Neural cell (in vitro differentiated cells): ENCODE results near the gene BANP. TPM values are rescaled to one million over a fixed set of nuclear protein-coding genes. Genes with fewer than 3 reads are reported as not detected.

Source experiments
- H2AFZ ChIP-seq: fragments of 200-600, 300-800 bp; sonication (generic), shearing (Covaris generic); 2 replicates; pipeline ENCODE4 v1.6.0; 2014; ENCODE audit warnings: low read depth, mild to moderate bottlenecking, antibody characterized with exemption, low read length, moderate library complexity
- H3F3A ChIP-seq: fragments of 200-600 bp; shearing (Covaris generic); 2 replicates; pipeline ENCODE4 v1.6.1; 2016; ENCODE audit warnings: mild to moderate bottlenecking, moderate library complexity, mixed read lengths, antibody characterized with exemption, low read length; ENCODE audit not compliant: insufficient read depth, poor library complexity, severe bottlenecking
- H3K27ac ChIP-seq: fragments of 200-600, 300-800 bp; sonication (generic), shearing (Covaris generic); 2 replicates; pipeline ENCODE4 v1.5.1; 2014; ENCODE audit warnings: mild to moderate bottlenecking, low read length, moderate library complexity
- H3K27me3 ChIP-seq: fragments of 300-800, 200-600 bp; sonication (generic), shearing (Covaris generic); 2 replicates; pipeline ENCODE4 v1.6.0; 2014; ENCODE audit warnings: mild to moderate bottlenecking, low read depth, low read length, moderate library complexity; ENCODE audit not compliant: insufficient read depth
- H3K36me3 ChIP-seq: fragments of 300-800, 200-600 bp; sonication (generic), shearing (Covaris generic); 2 replicates; pipeline ENCODE4 v1.5.1; 2014; ENCODE audit warnings: mild to moderate bottlenecking, antibody characterized with exemption, low read length, moderate library complexity; ENCODE audit not compliant: insufficient read depth
- H3K4me2 ChIP-seq: fragments of 300-800, 200-600 bp; sonication (generic), shearing (Covaris generic); 2 replicates; pipeline ENCODE4 v1.6.0; 2014; ENCODE audit warnings: mild to moderate bottlenecking, low read length
- H3K4me3 ChIP-seq: fragments of 300-800, 200-600 bp; sonication (generic), shearing (Covaris generic); 2 replicates; pipeline ENCODE4 v1.5.1; 2014; ENCODE audit warnings: mild to moderate bottlenecking, low read length, moderate library complexity
- H3K79me2 ChIP-seq: fragments of 200-600 bp; shearing (Covaris generic); replicated peaks from 2 replicates; pipeline ENCODE4 v1.6.0; 2014; ENCODE audit warnings: mild to moderate bottlenecking, low read length, moderate library complexity; ENCODE audit not compliant: insufficient read depth
- H3K9ac ChIP-seq: fragments of 300-800, 200-600 bp; sonication (generic), shearing (Covaris generic); 2 replicates; pipeline ENCODE4 v1.6.1; 2016; ENCODE audit warnings: mild to moderate bottlenecking, low read length, mixed read lengths
- H3K9me2 ChIP-seq: fragments of 200-600 bp; shearing (Covaris generic); 2 replicates; pipeline ENCODE4 v1.6.1; 2016; ENCODE audit warnings: mild to moderate bottlenecking, low read length, mixed read lengths; ENCODE audit not compliant: insufficient read depth
- H3K9me3 ChIP-seq: fragments of 200-600, 300-800 bp; sonication (generic), shearing (Covaris generic); 2 replicates; pipeline ENCODE4 v1.6.1; 2016; ENCODE audit warnings: mild to moderate bottlenecking, mixed run types, low read length, moderate library complexity, mixed read lengths
- H4K20me1 ChIP-seq: fragments of 200-600 bp; shearing (Covaris generic); 2 replicates; pipeline ENCODE4 v1.6.1; 2016; ENCODE audit warnings: mild to moderate bottlenecking, mixed run types; ENCODE audit not compliant: insufficient read depth
- EP300 ChIP-seq: fragments of 450-650 bp; conservative IDR thresholded peaks from 2 replicates; pipeline ENCODE4 v1.6.1; 2014; ENCODE audit warnings: antibody characterized with exemption, mild to moderate bottlenecking, moderate library complexity; ENCODE audit not compliant: poor library complexity, severe bottlenecking
- EZH2 ChIP-seq: fragments of 200-600, 300-800 bp; shearing (Covaris generic), sonication (generic); IDR thresholded peaks from 2 replicates; pipeline ENCODE4 v1.6.1; 2014; ENCODE audit warnings: antibody characterized with exemption, low read length, borderline replicate concordance, mild to moderate bottlenecking; ENCODE audit not compliant: insufficient read depth, poor library complexity, severe bottlenecking
- MXI1 ChIP-seq: fragments of 450-650 bp; conservative IDR thresholded peaks from 2 replicates; pipeline ENCODE4 v1.6.1; 2014; ENCODE audit warnings: antibody characterized with exemption, mild to moderate bottlenecking; ENCODE audit not compliant: poor library complexity, severe bottlenecking
- POLR2AphosphoS5 ChIP-seq: IDR thresholded peaks from 2 replicates; pipeline ENCODE4 v1.6.1; 2012
- RAD21 ChIP-seq: fragments of 450-650 bp; conservative IDR thresholded peaks from 2 replicates; pipeline ENCODE4 v1.6.1; 2014; ENCODE audit warnings: antibody characterized with exemption, mild to moderate bottlenecking, moderate library complexity
- SMC3 ChIP-seq: fragments of 450-650 bp; conservative IDR thresholded peaks from 2 replicates; pipeline ENCODE4 v1.6.1; 2014; ENCODE audit warnings: antibody characterized with exemption, mild to moderate bottlenecking, moderate library complexity; ENCODE audit not compliant: poor library complexity
- TAF1 ChIP-seq: IDR thresholded peaks from 2 replicates; pipeline ENCODE4 v1.6.1; 2012; ENCODE audit warnings: low read depth
- polyA plus RNA-seq: library from polyadenylated mRNA; depleted of rRNA; stranded (reverse); fragments of >200 nt; gene quantifications from 2 replicates; pipeline ENCODE4 v1.2.3, GENCODE V29; 2014
- TF ChIP-seq, protein P1 (sequence below): fragments of 450-650 bp; IDR thresholded peaks from 2 replicates; pipeline ENCODE4 v1.5.1; 2014; ENCODE audit warnings: antibody characterized with exemption, mild to moderate bottlenecking, moderate library complexity; ENCODE audit not compliant: poor library complexity, severe bottlenecking
- TF ChIP-seq, protein P2 (sequence below): IDR thresholded peaks from 2 replicates; pipeline ENCODE4 v1.6.1; 2012; ENCODE audit warnings: borderline replicate concordance

The BANP gene
- polyA plus RNA-seq, 1 donor from 2014 or later, result 20.6 TPM

DNA sequence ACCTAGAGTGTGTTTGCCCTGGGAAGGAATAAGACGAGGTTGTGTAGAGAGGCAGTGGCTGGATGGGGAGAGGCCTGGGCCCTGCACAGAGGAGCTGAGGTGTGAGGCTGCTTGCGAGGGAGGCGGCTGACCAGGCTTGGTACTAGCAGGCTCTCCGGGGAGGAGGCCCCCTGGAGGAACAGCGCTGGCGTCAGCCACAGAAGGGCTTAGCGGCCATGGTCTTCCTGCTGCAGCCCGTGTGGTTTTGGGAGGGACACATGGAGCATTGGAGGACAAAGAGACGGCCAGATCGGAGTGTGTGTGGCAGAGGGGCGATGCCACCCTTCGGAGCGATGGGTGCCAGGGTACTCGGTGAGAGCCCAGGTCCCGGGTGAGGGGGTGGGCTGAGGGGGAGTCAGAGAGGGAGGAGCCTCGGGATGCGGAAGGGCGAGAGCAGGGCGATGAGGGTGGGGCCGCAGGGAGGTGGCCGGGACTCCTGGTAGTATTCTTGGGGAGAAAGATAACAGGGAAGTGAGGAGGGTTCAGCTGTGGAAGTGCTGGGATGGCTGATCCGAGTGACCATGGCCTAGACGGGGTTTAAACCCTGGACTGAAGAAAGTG is 8.3 kb downstream of the BANP start:
- TF ChIP-seq SMC3 (no peak), RAD21 (no peak), EP300 (no peak), TAF1 (no peak), POLR2AphosphoS5 (no peak), EZH2 (no peak), MXI1 (no peak)
- TF ChIP-seq, protein P1, sequence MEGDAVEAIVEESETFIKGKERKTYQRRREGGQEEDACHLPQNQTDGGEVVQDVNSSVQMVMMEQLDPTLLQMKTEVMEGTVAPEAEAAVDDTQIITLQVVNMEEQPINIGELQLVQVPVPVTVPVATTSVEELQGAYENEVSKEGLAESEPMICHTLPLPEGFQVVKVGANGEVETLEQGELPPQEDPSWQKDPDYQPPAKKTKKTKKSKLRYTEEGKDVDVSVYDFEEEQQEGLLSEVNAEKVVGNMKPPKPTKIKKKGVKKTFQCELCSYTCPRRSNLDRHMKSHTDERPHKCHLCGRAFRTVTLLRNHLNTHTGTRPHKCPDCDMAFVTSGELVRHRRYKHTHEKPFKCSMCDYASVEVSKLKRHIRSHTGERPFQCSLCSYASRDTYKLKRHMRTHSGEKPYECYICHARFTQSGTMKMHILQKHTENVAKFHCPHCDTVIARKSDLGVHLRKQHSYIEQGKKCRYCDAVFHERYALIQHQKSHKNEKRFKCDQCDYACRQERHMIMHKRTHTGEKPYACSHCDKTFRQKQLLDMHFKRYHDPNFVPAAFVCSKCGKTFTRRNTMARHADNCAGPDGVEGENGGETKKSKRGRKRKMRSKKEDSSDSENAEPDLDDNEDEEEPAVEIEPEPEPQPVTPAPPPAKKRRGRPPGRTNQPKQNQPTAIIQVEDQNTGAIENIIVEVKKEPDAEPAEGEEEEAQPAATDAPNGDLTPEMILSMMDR, result no peak
- TF ChIP-seq, protein P2, sequence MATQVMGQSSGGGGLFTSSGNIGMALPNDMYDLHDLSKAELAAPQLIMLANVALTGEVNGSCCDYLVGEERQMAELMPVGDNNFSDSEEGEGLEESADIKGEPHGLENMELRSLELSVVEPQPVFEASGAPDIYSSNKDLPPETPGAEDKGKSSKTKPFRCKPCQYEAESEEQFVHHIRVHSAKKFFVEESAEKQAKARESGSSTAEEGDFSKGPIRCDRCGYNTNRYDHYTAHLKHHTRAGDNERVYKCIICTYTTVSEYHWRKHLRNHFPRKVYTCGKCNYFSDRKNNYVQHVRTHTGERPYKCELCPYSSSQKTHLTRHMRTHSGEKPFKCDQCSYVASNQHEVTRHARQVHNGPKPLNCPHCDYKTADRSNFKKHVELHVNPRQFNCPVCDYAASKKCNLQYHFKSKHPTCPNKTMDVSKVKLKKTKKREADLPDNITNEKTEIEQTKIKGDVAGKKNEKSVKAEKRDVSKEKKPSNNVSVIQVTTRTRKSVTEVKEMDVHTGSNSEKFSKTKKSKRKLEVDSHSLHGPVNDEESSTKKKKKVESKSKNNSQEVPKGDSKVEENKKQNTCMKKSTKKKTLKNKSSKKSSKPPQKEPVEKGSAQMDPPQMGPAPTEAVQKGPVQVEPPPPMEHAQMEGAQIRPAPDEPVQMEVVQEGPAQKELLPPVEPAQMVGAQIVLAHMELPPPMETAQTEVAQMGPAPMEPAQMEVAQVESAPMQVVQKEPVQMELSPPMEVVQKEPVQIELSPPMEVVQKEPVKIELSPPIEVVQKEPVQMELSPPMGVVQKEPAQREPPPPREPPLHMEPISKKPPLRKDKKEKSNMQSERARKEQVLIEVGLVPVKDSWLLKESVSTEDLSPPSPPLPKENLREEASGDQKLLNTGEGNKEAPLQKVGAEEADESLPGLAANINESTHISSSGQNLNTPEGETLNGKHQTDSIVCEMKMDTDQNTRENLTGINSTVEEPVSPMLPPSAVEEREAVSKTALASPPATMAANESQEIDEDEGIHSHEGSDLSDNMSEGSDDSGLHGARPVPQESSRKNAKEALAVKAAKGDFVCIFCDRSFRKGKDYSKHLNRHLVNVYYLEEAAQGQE, result no peak
- Histone ChIP-seq H3K9ac (no peak overlapping the region), H3K27me3 (no peaks in the 10 kb centered on the region), H3K79me2 (peaks cover 32% of the 10 kb centered on the region), H3K9me2 (no peaks in the 10 kb centered on the region), H3K36me3 (no peaks in the 10 kb centered on the region), H2AFZ (no peak overlapping the region), H3K9me3 (no peaks in the 10 kb centered on the region), H4K20me1 (no peaks in the 10 kb centered on the region), H3K27ac (no peak overlapping the region), H3F3A (no peaks in the 10 kb centered on the region), H3K4me2 (no peak overlapping the region), H3K4me3 (no peak overlapping the region)

DNA sequence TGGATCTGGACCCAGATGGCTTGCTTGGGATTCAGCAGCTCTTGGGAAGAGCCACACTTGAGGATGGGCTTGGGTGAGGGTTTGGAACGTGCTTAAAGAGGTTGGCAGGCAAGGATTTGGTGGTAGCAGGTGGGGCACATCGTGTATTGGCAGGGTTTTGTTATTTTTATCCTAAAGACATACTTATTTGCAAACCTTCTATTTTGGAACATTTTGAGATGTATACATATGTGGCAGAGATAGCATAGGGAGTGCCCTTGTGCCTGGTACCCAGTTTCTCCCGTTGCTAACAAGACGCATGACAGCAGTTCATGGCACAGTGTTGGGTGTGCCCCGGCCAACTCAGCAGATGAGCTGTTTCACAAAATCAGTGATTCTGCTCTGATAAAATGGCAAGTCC is 9.1 kb downstream of the BANP start:
- no peaks in the 10 kb centered on the region for H3K36me3 ChIP-seq
- peaks cover 36% of the 10 kb centered on the region for H3K79me2 ChIP-seq
- no peak for TF ChIP-seq TAF1
- no peak for TF ChIP-seq SMC3
- TF ChIP-seq, protein P1, result no peak
- no peak for TF ChIP-seq EZH2
- TF ChIP-seq POLR2AphosphoS5, result no peak
- TF ChIP-seq, protein P2, result no peak
- no peak for TF ChIP-seq EP300
- no peak for TF ChIP-seq RAD21
- no peaks in the 10 kb centered on the region for H3F3A ChIP-seq
- no peak overlapping the region for H3K9ac ChIP-seq
- no peak overlapping the region for H3K27ac ChIP-seq
- H3K9me3 ChIP-seq, result no peaks in the 10 kb centered on the region
- H3K4me2 ChIP-seq, result no peak overlapping the region
- no peak overlapping the region for H3K4me3 ChIP-seq
- H4K20me1 ChIP-seq, result no peaks in the 10 kb centered on the region
- H3K9me2 ChIP-seq, result no peaks in the 10 kb centered on the region
- no peak overlapping the region for H2AFZ ChIP-seq
- H3K27me3 ChIP-seq, result no peaks in the 10 kb centered on the region
